ENCODE results near the gene POLR2M.

Gene POLR2M

DNA sequence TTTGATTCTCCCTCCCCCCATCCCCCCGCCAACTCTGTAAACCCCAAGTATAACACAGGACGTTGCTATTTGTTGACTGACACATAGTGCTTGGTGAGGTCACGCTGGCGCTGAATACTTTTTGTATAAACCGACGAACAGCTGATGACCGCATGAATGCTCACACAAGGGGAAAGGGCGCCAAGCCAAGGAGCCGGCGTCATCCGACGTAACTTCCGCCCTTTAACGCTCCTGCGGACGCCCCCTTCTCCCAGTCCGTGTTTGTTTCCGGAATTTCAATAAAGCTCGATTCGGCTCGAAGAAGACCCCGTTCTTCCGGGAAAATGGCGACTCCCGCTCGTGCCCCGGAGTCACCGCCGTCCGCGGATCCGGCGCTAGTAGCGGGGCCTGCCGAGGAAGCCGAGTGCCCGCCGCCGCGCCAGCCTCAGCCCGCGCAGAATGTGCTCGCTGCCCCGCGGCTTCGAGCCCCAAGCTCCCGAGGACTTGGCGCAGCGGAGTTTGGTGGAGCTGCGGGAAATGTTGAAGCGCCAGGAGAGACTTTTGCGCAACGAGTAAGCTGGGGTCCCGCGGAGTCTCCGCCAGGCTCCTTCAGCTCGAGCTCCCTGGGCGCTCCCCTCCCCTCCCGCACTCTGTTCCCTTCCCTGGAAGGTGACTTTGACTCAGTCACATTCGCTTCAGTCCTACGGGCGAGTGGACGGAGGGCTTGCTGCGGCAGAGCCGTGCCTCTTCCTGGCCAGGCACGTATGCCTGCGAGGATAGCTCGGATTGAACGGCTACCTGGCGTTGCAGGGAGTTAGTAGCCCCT, at the start of gene POLR2M:
POLR2M (plus strand) TSS at position 310 of the 805 bp plus-strand sequence; CDS start at position 439, 129 bp downstream.
- DNase-seq (ENCODE audit: extremely low spot score, insufficient read length, low read depth) (peak; percentile 76), FAIRE-seq (peak; percentile 97)

DNA sequence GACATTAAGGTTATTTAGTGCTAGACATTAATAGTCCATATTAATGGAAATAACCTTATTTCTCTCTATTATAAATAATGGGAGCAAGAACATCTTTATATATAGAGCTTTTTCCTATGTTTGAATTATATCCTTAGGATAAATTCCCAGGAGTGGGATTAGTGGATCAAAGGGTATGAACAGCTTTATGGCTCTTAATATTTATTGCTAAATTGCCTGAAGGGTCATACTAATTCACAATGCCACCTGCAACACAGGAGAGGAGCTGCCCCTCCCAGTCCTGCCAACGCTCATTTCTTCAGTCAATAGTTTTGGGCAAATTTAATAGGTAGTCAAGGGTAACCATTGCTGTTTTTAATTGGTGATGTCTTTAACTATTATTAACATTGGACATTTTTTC, 48.9 kb upstream of the POLR2M start:
- DNase-seq (ENCODE audit: extremely low spot score, insufficient read length, low read depth) (no peak), FAIRE-seq (no peak)

DNA sequence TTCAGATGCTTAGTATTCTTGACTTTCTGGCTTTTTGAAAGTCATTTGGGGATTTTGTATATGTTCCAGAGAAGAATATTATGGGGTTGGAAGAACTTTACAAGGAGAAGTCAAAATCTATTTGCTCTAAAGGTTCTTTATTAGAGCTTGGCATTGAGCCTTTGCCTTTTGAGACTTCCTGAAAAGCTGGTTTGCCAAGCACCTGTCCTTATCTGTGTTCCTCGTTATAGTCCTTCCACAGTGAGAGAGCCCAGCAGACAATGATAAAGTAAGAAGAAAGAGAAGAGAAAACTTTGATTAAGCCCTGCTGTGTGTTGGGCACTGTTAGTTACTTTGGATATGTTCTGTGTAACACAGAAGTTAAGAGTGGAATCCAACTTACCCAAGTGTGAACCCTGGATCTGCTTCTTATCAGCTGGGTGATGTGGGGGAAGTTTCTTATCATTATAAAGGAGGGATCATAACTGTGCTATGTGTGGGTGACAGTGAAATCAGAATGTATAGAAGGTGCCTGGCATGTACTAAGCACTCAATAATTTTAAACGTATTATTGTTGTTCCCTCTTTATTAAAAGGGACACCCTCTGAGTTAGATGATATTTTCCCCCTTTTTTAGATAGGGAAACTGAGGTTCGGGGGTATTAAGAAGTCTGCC, 44.3 kb upstream of the POLR2M start:
- DNase-seq (ENCODE audit: extremely low spot score, insufficient read length, low read depth): no peak
- no peak for FAIRE-seq

DNA sequence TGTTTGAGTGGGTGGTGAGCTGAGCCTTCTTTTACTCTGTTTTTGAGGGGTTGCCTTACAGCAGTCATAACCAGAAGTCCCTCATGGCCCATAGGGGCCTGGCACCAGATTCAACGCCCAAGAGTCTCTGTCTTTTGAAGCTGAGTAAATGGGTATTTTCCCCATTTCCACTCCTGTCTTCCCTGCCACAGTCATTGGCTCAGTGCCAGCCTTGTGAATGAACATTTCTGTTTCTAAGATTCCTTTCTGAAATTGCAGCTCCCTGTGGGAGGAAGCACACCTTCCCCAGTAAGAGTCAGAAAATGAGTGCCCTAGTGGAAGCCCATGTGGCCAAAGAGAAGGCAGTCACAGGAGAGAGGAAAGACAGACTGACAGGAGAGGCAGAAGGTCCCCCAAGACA, 43.7 kb upstream of the POLR2M start:
- DNase-seq (ENCODE audit: extremely low spot score, insufficient read length, low read depth) (no peak), FAIRE-seq (no peak)

DNA sequence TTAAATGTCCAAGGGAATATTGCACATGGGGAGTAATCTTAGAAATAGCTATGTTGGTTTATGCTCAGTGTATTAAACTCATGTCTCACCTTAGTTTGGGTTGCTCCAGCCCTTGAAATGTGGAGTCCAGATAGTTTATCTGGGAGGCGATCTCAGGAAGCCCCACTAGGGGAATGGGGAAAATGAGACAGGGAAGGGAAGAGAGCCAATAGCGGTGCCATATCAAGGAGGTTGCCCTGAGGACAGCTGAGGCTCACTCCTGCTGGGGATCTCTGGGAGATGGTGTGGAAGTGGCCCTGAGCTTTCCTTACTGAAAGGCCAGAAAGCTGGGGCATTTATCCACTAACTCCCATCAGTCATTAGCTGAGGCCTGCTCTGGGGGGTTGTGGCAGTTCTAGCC, 43.3 kb upstream of the POLR2M start:
- FAIRE-seq (no peak), DNase-seq (ENCODE audit: extremely low spot score, insufficient read length, low read depth) (no peak)

DNA sequence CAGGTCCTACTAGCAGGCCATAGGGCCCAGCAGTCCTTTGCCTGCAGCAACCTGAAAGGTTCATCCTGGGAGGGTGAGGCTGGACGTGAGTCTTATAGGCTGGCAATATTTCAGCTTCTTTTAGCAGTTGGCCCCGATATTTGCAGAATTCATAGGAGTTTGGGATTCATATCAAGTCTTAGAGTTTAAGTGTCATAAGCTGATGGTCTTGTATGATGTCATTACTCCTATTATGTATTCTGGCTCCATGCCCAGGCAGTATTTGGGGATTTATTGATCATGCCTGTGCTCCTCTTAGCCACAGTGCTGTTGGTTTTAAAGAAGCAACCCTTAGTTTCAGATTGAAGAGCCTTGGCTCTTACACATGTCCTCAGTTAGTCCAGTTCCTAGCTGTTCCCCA, 41.3 kb upstream of the POLR2M start:
- DNase-seq (ENCODE audit: extremely low spot score, insufficient read length, low read depth) (no peak), FAIRE-seq (no peak)

DNA sequence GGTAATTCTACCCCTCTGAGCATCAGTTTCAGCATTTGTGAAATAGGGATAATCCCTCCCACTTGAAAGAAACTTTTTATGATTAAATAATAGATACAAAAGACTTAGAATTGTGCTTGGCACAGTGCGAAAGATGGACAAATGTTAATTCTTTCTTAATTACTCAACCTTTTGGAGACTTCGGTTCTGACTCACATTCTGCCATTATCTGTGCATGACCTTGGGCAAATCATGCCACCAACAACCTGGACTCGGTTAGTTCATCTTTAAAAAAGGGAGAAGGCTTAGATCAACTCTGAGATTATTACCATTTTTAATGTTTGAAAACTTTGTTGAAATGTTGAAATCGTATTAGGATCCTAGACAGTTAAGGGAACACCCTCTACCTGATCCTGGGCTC, 40.6 kb upstream of the POLR2M start:
- FAIRE-seq (no peak), DNase-seq (ENCODE audit: extremely low spot score, insufficient read length, low read depth) (no peak)

DNA sequence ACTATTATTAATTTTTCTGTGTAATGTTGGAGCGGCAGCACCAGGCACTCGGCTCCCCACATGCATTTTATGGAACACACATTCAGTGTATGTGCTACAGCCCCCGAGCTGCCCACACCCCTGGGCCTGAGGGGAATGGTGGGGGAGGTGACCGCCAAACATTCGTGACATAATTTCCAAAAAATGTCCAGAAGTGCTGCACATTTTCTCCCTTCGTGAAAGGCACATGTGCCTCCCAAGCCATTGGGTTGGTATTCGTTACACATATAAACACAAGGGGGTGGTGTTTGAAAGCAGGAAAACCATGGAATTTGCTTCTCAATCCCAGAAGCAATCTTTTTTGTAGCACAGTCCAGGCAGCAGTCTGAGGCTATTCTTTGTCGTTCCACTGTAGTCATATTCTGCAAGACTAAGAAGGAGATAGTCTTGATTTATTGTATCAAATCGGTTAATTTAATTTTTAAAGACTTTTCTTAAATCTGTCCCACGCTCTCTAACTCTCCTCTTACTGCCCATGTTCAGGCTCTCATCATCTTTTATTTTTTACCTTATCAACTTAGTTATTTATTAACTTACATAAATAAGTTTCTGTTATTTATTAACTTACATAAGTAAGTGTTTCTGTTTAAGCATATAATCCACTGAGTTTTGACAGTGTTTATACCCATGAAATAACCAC, 39.2 kb upstream of the POLR2M start:
- DNase-seq (ENCODE audit: extremely low spot score, insufficient read length, low read depth): no peak
- no peak for FAIRE-seq

DNA sequence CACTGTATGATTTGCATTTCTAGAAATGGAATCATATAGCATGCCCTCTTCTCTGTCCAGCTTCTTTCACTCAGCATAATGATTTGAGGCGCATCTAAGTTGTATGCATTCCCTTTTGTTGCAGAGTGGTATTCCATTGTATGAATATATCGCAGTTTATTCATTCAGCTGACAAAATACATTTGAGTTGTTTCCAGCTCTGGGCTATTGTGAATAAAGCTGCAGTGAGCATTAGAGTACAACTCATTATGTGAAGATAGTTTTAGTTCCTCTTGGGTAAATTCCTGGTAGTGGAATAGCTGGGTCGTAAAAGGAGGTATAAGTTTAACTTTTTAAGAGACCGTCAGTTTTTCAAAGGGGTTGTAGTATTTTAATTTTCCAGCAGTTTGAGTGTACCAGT, 38.5 kb upstream of the POLR2M start:
- DNase-seq (ENCODE audit: extremely low spot score, insufficient read length, low read depth) (no peak), FAIRE-seq (no peak)

DNA sequence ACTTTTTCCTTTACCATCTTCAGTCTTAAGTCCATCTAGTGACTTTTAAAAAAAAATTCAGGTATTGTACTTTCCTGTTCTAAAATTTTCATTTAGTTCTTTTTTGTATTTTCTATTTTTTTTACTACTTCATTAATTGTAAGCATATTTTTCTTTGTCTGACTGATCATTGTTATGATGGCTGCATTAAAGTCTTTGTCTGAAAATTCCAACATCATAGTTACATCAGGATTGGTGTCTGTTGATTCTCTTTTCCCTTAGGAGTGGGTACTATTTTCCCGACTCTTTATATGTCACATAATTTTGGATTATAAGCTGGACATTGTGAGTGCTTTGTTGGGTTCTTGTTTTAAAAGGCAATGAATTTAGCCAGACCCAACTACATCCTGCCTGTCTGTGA, 34.9 kb upstream of the POLR2M start:
- no peak for DNase-seq (ENCODE audit: extremely low spot score, insufficient read length, low read depth)
- no peak for FAIRE-seq

DNA sequence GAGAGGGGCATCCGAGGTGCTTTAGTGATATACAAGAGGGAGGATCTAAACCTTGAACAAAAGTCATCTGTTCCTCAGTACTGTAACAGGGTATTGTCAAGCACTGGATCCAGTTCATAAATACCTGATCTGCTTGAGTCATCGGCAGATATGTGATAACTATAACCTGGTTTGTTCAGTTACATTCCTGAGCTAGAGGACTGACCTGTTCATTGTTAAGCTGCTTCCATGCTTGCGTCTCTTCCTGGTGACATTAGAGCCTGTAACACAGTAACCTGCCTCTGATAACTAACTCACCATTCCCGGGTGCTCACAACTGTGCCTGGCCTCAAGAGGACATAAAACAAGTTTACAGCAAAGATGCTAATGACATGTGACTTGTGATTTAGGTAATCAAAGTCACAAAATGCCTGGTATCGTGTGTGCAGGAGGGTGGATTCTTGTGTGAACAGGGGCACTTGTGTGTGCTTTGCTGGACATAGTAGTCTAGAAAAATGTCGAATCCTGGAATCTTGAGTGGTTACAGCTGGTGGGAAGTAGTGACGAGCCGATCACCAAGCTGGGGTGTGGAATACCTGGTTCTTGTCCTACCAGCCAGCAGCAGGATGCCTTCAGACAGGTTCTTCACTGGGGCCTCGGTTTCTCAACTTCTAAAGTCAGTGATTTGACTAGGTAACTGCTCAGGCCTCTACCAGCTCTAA, 30.9 kb upstream of the POLR2M start:
- DNase-seq (ENCODE audit: extremely low spot score, insufficient read length, low read depth) (no peak), FAIRE-seq (no peak)

DNA sequence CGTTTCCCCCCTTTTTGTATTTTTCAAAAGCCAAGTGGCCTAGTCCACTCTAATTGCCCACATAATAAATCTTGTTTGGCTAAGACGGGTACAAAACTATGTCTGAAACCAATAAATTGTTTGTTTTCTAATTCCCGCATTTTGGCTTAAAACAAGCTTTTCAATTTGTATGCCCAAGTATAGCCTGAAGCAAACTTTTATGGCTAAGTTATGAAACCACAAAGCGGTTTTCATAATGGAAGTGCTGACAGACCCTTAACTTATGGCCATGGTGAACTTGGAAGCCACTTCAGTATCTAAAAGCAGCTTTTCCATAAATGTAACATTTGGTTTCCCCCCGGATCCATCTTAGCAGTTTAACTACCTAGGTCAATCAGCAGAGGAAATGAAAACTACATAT, 29.9 kb upstream of the POLR2M start:
- DNase-seq (ENCODE audit: extremely low spot score, insufficient read length, low read depth) (no peak), FAIRE-seq (no peak)

DNA sequence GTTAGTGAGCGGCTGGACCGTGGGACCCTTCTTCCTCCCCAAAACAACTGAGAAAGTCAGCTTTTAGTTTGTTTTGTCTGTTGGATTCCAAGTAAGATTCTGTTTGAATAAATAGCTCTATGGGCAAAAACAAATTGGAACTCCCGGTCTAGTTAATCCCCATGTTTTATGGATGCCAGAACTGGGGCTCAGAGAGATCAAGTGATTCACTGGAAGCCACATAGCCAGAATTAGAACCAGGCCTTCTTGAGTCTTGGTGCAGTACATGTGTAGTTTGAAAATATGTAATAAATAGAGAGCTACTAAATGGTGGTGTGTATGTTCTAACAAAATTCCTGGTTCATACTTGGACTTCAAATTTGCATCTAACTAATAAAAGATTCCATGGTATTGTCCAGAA, 29.3 kb upstream of the POLR2M start:
- DNase-seq (ENCODE audit: extremely low spot score, insufficient read length, low read depth) (no peak), FAIRE-seq (no peak)

DNA sequence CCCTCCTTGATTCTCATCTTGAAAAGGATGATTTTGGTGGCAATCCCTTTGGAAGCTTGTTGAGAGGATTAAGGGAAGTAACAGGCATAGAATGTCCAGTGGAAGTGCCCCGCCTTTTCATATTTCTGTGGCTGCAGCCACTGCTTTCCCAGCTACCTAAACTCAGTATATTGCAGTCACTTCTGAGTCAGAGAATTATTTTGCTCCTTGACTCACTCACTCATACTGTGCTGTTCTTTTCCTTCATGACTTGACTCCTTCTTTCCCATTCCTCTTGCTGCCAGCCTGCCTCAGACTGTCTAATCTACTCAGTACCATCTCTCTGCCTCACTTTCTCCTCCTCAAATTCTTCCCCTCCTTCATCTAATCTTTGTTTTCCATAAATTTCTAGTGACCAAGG, 26.5 kb upstream of the POLR2M start:
- no peak for FAIRE-seq
- no peak for DNase-seq (ENCODE audit: extremely low spot score, insufficient read length, low read depth)

DNA sequence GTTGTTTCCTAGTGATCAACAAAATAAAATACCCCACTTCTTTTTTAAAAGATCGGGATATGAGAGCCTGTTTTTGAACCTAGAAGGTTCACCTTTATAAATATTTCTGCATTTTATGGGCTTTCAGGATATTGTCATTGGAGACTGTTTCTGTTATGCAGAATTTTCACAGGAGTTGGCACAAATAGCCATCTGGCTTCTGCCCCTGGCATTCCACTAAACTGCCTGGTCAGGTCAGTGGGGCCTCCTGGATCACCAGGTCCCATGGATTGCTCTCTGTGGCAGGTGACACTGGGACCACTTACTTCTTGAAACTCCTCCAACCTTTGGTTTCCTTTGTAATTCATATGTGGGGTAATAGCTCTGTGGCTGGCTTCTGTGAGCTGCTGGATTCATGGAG, 25.5 kb upstream of the POLR2M start:
- no peak for FAIRE-seq
- DNase-seq (ENCODE audit: extremely low spot score, insufficient read length, low read depth): no peak

DNA sequence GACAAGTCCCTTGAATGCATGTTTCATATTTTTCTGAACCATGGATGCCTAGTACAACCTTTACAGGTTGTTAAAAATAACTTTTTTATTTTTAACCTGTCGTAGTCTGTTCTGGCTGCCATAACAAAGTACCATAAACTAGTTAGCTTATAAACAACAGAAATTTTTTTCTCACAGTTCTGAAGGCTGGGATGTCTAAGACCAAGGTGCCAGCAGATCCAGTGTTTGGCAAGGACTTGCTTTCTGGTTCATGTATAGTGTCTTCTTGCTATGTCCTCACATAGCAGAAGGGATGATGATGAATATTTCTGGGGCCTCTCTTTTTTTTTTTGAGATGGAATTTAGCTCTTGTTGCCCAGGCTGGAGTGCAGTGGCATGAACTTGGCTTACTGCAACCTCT, 23.0 kb upstream of the POLR2M start:
- no peak for DNase-seq (ENCODE audit: extremely low spot score, insufficient read length, low read depth)
- FAIRE-seq: no peak

DNA sequence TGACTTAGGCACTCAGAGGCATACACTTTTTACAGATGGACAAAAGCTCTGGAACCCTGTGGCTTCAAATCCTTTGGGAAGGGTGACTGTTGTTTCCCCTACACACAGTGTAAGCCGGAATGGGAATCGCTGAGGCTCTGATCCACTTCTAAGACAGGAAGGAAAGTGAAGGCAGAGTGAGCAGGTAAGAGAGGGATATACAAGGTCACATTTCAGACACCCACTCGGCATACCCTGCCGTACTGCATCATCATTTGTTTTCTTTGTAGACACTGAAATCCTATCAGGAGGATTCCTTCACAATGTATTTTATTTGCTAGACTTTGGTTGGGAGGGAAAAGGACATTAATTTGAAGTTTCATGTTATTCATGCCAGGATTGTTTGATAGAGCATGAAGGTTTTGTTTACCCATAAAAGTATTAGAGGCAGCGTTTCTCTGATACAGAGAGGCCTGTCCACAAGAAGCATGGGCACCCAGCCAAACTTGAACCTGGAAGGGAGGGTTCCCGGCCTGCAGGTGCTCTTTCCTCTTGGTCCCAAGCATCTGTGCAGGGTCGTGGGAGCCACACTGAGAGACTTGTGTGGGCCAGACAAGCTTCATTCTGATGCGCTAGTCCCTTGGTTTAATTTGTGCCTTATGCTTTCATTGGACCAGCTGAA, 21.9 kb upstream of the POLR2M start:
- FAIRE-seq: no peak
- no peak for DNase-seq (ENCODE audit: extremely low spot score, insufficient read length, low read depth)

DNA sequence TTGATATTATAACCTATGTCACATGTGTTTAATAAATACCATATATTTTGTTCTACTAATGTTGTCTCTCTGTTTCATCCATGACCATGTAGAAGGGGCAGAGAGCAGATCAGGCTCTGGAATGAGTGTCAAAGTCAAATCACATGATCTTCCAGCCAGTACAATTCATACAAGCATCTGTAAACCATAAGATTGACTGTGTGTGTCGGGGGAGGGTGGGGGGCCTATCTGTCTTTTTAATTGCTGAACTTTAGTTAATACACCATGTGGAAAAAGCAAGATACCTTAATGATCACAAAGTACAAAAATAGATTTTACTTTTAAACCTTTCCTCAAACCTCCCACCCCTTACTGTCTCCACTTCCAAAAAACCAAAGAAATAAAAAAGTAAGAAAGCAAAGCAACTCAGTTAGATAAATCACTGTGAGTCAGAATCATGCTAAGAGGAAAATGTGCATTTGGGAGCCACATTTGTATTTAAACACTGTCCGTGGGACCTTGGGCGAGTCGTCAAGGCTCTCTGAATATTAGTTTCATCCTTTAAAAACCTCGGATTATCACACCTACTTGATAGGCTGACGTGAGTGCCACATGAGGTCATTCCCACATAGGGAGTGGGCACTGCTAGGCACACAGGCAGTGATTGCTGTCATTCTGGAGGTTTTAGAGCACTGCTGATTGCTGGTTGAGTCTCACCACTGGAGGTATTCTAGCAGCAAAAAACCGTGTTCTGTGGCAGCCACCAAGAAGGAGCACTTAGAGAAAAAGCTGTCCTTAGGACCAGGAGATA, 21.0 kb upstream of the POLR2M start:
- FAIRE-seq (no peak), DNase-seq (ENCODE audit: extremely low spot score, insufficient read length, low read depth) (no peak)

DNA sequence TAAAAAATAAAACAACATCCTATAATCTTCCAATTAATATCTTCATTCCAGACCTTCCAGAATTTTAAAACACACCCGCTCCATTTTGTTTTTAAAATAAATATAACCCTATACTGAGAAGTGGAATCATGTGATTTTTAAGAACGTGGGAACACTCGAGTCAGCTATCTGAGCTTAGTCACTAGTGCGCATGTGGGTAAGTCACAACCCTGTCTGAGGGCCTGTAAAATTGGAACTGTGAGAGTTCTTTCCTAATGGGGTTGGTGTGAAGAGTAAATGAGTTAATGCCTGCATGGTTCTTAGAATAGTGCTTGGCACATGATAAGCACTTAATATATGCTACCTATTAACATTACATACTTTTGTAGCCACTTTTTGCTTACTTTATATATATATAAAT, 19.9 kb upstream of the POLR2M start:
- no peak for FAIRE-seq
- DNase-seq (ENCODE audit: extremely low spot score, insufficient read length, low read depth): no peak
